H1 (cell line): ENCODE results near the gene HAUS2. TPM values are rescaled to one million over a fixed set of nuclear protein-coding genes. Genes with fewer than 3 reads are reported as not detected.

Experiments used
- CTCF ChIA-PET: fragments of 300-600 bp; sonication (Branson Sonifier 250); formaldehyde crosslinking; loops from one replicate; lab custom pipeline; 2021; ENCODE audit not compliant: partially characterized antibody; lab: Charles Lee
- POLR2A ChIA-PET: fragments of 300-600 bp; sonication (Branson Sonifier 250); formaldehyde crosslinking; loops from one replicate; lab custom pipeline; 2021; ENCODE audit warnings: inconsistent platforms; ENCODE audit not compliant: partially characterized antibody; lab: Charles Lee
- DNase-seq, 2 experiments: peaks; one replicate each; pipeline versions ENCODE4 v3.0.0 to v3.0.0-alpha.2; 2010 to 2022; ENCODE audit warnings: low spot score in 2 of 2, low read depth in 1 of 2, mixed read lengths in 1 of 2
- FAIRE-seq: peaks from 2 replicates; lab custom pipeline; 2011; peaks lifted over from hg19 to GRCh38; lab: Jason Lieb, UNC
- H2AFZ ChIP-seq: 2 replicates; pipeline ENCODE4 v1.8.1; 2012; ENCODE audit warnings: low read length, inconsistent platforms
- H2AK5ac ChIP-seq: 2 replicates; pipeline ENCODE4 v1.6.1; 2013; ENCODE audit warnings: low read depth, low read length
- H2BK120ac ChIP-seq: replicated peaks from 2 replicates; pipeline ENCODE3; 2013; ENCODE audit warnings: low read depth, low read length, inconsistent platforms
- H2BK12ac ChIP-seq: 2 replicates; pipeline ENCODE4 v1.6.1; 2013; ENCODE audit warnings: low read depth, low read length
- H2BK15ac ChIP-seq: 2 replicates; pipeline ENCODE4 v1.6.1; 2013; ENCODE audit warnings: low read length
- H2BK20ac ChIP-seq: 2 replicates; pipeline ENCODE4 v1.6.1; 2013; ENCODE audit warnings: low read length
- H2BK5ac ChIP-seq: 2 replicates; pipeline ENCODE4 v1.6.1; 2013; ENCODE audit warnings: low read depth, low read length
- H3K14ac ChIP-seq: 2 replicates; pipeline ENCODE4 v1.6.1; 2013; ENCODE audit warnings: inconsistent platforms; ENCODE audit not compliant: insufficient read length
- H3K18ac ChIP-seq: 2 replicates; pipeline ENCODE4 v1.6.1; 2013; ENCODE audit warnings: low read length; ENCODE audit errors: extremely low read depth
- H3K23ac ChIP-seq: 2 replicates; pipeline ENCODE4 v1.6.1; 2013; ENCODE audit warnings: inconsistent platforms; ENCODE audit not compliant: insufficient read length
- H3K23me2 ChIP-seq: 2 replicates; pipeline ENCODE4 v1.6.1; 2013; ENCODE audit warnings: low read depth, low read length
- H3K27ac ChIP-seq: 2 replicates; pipeline ENCODE4 v1.6.1; 2011; ENCODE audit warnings: low read depth, low read length, inconsistent platforms
- H3K27me3 ChIP-seq, 4 experiments: replicated peaks in 1 of 4; 1 replicate in 1 of 4; 2 replicates in 3 of 4; pipeline versions ENCODE4 v1.6.1 to v1.8.1; 2011 to 2013; ENCODE audit warnings: low read length in 3 of 4, mild to moderate bottlenecking in 3 of 4, inconsistent platforms in 2 of 4, mixed read lengths in 2 of 4, moderate library complexity in 1 of 4; ENCODE audit not compliant: control insufficient read depth in 3 of 4, insufficient read depth in 3 of 4; ENCODE audit errors: extremely low read depth in 1 of 4
- H3K36me3 ChIP-seq, 4 experiments: 2 replicates each; pipeline versions ENCODE4 v1.6.1 to v1.8.1; 2011 to 2013; ENCODE audit warnings: mild to moderate bottlenecking in 4 of 4, low read length in 3 of 4, moderate library complexity in 2 of 4, control low read depth in 1 of 4, inconsistent platforms in 1 of 4; ENCODE audit not compliant: insufficient read depth in 4 of 4, control insufficient read depth in 2 of 4
- H3K4ac ChIP-seq: replicated peaks from 2 replicates; pipeline ENCODE3; 2013; ENCODE audit warnings: low read length, low read depth, mixed read lengths, inconsistent platforms; ENCODE audit not compliant: insufficient read length
- H3K4me1 ChIP-seq, 4 experiments: replicated peaks in 1 of 4; 1 replicate in 1 of 4; 2 replicates in 3 of 4; pipeline versions ENCODE4 v1.6.1 to v1.8.1; 2011 to 2013; ENCODE audit warnings: low read length in 3 of 4, inconsistent platforms in 2 of 4, mixed read lengths in 1 of 4; ENCODE audit not compliant: insufficient read depth in 4 of 4, control insufficient read depth in 3 of 4
- H3K4me2 ChIP-seq, 2 experiments: 2 replicates each; pipeline versions ENCODE4 v1.6.1 to v1.8.1; 2011 to 2013; ENCODE audit warnings: low read depth in 2 of 2, low read length in 2 of 2, control low read depth in 1 of 2, inconsistent platforms in 1 of 2, mild to moderate bottlenecking in 1 of 2; ENCODE audit not compliant: insufficient read depth in 1 of 2
- H3K4me3 ChIP-seq, 4 experiments: fragments of 200-600, 300-600 bp in 1 of 4; sonication (generic), shearing (Covaris generic), sonication (Bioruptor Twin) in 1 of 4; 2 replicates each; pipeline versions ENCODE4 v1.5.1 to v1.8.1; 2011 to 2016; ENCODE audit warnings: low read length in 4 of 4, low read depth in 3 of 4, control low read depth in 2 of 4, inconsistent platforms in 2 of 4, mild to moderate bottlenecking in 2 of 4, mixed read lengths in 1 of 4, moderate library complexity in 1 of 4; ENCODE audit not compliant: insufficient read depth in 2 of 4; ENCODE audit errors: extremely low read depth in 1 of 4
- H3K56ac ChIP-seq: replicated peaks from 2 replicates; pipeline ENCODE3; 2013; ENCODE audit warnings: low read depth, mild to moderate bottlenecking, mixed read lengths, low read length, inconsistent platforms; ENCODE audit not compliant: insufficient read length
- H3K79me1 ChIP-seq: 2 replicates; pipeline ENCODE4 v1.6.1; 2013; ENCODE audit warnings: low read depth, low read length, control low read depth
- H3K79me2 ChIP-seq, 2 experiments: 2 replicates each; pipeline versions ENCODE4 v1.6.1 to v1.8.1; 2012 to 2013; ENCODE audit warnings: low read length in 2 of 2, mild to moderate bottlenecking in 2 of 2, inconsistent platforms in 1 of 2; ENCODE audit not compliant: insufficient read depth in 2 of 2, control insufficient read depth in 1 of 2
- H3K9ac ChIP-seq, 4 experiments: replicated peaks in 1 of 4; 1 replicate in 1 of 4; 2 replicates in 3 of 4; pipeline versions ENCODE4 v1.6.1 to v1.8.1; 2011 to 2013; ENCODE audit warnings: low read depth in 3 of 4, low read length in 3 of 4, control low read depth in 2 of 4, mild to moderate bottlenecking in 2 of 4, moderate library complexity in 2 of 4, inconsistent platforms in 1 of 4; ENCODE audit errors: extremely low read depth in 1 of 4
- H3K9me3 ChIP-seq, 2 experiments: 2 replicates each; pipeline versions ENCODE4 v1.6.1 to v1.8.1; 2012 to 2013; ENCODE audit warnings: mild to moderate bottlenecking in 2 of 2, moderate library complexity in 2 of 2, control low read depth in 1 of 2, inconsistent platforms in 1 of 2, low read depth in 1 of 2, low read length in 1 of 2, mixed read lengths in 1 of 2; ENCODE audit not compliant: insufficient read depth in 2 of 2
- H4K20me1 ChIP-seq, 2 experiments: replicated peaks in 1 of 2; 2 replicates each; pipeline versions ENCODE3 to v1.8.1; 2011 to 2013; ENCODE audit warnings: inconsistent platforms in 2 of 2, low read length in 2 of 2, mild to moderate bottlenecking in 1 of 2; ENCODE audit not compliant: insufficient read depth in 2 of 2, control insufficient read depth in 1 of 2
- H4K5ac ChIP-seq: 2 replicates; pipeline ENCODE4 v1.6.1; 2013; ENCODE audit warnings: low read length, low read depth, mixed read lengths, inconsistent platforms; ENCODE audit not compliant: insufficient read length
- H4K8ac ChIP-seq: 2 replicates; pipeline ENCODE4 v1.8.0; 2013; ENCODE audit warnings: mild to moderate bottlenecking, moderate library complexity, low read length, inconsistent platforms; ENCODE audit not compliant: insufficient read depth; ENCODE audit errors: extremely low read depth
- H4K91ac ChIP-seq: replicated peaks from 2 replicates; pipeline ENCODE3; 2013; ENCODE audit warnings: low read length, mixed read lengths, inconsistent platforms; ENCODE audit not compliant: insufficient read length
- ATF3 ChIP-seq: IDR thresholded peaks from 2 replicates; pipeline ENCODE4 v1.6.1; 2011; ENCODE audit warnings: low read depth, mild to moderate bottlenecking, low read length; ENCODE audit not compliant: insufficient read depth
- BACH1 ChIP-seq: IDR thresholded peaks from 2 replicates; pipeline ENCODE4 v1.6.1; 2012; ENCODE audit warnings: low read length, improper control_type of control experiment
- CBX8 ChIP-seq: fragments of 300-800, 300-1000 bp; sonication (generic); IDR thresholded peaks from 2 replicates; pipeline ENCODE4 v1.7.1; 2016; ENCODE audit warnings: low read depth, low read length, borderline replicate concordance
- CHD1 ChIP-seq: IDR thresholded peaks from 2 replicates; pipeline ENCODE4 v1.6.1; 2012; ENCODE audit warnings: low read depth, low read length, improper control_type of control experiment
- CREB1 ChIP-seq: IDR thresholded peaks from 2 replicates; pipeline ENCODE4 v1.6.1; 2012; ENCODE audit warnings: inconsistent platforms
- KDM4A ChIP-seq: IDR thresholded peaks from one replicate; pipeline ENCODE4 v1.7.1; 2012; ENCODE audit warnings: low read depth, mild to moderate bottlenecking, moderate library complexity, low read length, inconsistent platforms; ENCODE audit not compliant: severe bottlenecking
- RAD21 ChIP-seq, 2 experiments: IDR thresholded peaks in 1 of 2; conservative IDR thresholded peaks in 1 of 2; 2 replicates each; pipeline ENCODE4 v1.6.1; 2011; ENCODE audit warnings: low read depth in 2 of 2, low read length in 2 of 2, improper control_type of control experiment in 1 of 2, inconsistent platforms in 1 of 2, mild to moderate bottlenecking in 1 of 2, moderate library complexity in 1 of 2
- SP4 ChIP-seq: IDR thresholded peaks from 2 replicates; pipeline ENCODE4 v1.6.1; 2012; ENCODE audit warnings: low read length, inconsistent platforms
- SUZ12 ChIP-seq: fragments of 200-600 bp; sonication (generic); IDR thresholded peaks from 2 replicates; pipeline ENCODE4 v1.6.1; 2012; ENCODE audit warnings: mild to moderate bottlenecking, inconsistent platforms, low read length, moderate library complexity, mixed read lengths
- TAF1 ChIP-seq: IDR thresholded peaks from 2 replicates; pipeline ENCODE4 v1.6.1; 2011; ENCODE audit warnings: mild to moderate bottlenecking, low read depth, low read length
- WGBS, 2 experiments: shearing (Covaris generic) in 1 of 2; methylation state at CpG; one replicate each; pipeline versions ENCODE4 v1.1.6 to v1.1.7; 2013 to 2015; ENCODE audit warnings: low lambda C conversion rate in 2 of 2, mixed read lengths in 2 of 2, inconsistent platforms in 1 of 2, low coverage in 1 of 2, missing lambda C conversion rate in 1 of 2; ENCODE audit not compliant: insufficient replicate concordance in 2 of 2, insufficient coverage in 1 of 2, insufficient read length in 1 of 2; ENCODE audit errors: extremely low coverage in 1 of 2, missing lambda C conversion rate in 1 of 2; 5-methylcytosine and 5-hydroxymethylcytosine counted together
- polyA plus RNA-seq, 7 experiments: library from polyadenylated mRNA; depleted of rRNA in 3 of 7; stranded (reverse) in 5 of 7; unstranded in 2 of 7; fragments of >200 nt in 5 of 7; fragments of 200-250 nt in 2 of 7; gene quantifications; 1 replicate in 5 of 7; 2 replicates in 1 of 7; 4 replicates in 1 of 7; pipeline versions ENCODE4 v1.2.1 to v1.2.3, GENCODE V29; 2011 to 2013; ENCODE audit warnings: missing spikeins in 2 of 7, mixed read lengths in 2 of 7
- total RNA-seq: library from RNA; stranded (reverse); fragmentation: NEBNext Ultra II Directional; extraction: Animal tissue kit (Norgen Biotek cat#: 25700); gene quantifications from 2 replicates; pipeline ENCODE4 v1.2.1, GENCODE V29; 2021

The HAUS2 gene
- total and polyA plus RNA-seq, 2 of the 8 experiments (the other 6 are each of a cell fraction or from before 2014, with no cell fraction given): 12.1 to 33.5 TPM

GRCh38 chr15:42575188-42576039, 26.8 kb downstream of the HAUS2 start, which contains the start of gene STARD9:
TSS of gene STARD9 (plus strand) at chr15:42575606. CDS start at chr15:42575716, 110 bp downstream.
- FAIRE-seq: no peak
- no peaks in the 10 kb centered on the region for H3K36me3 ChIP-seq
- TF ChIP-seq BACH1: no peak
- TF ChIP-seq CREB1: peak; percentile 55; the same call in 1 of the 2 replicates
- no peak for TF ChIP-seq ATF3
- TF ChIP-seq RAD21 (IDR thresholded peaks at IDR 0.05 in 1 of 2, conservative IDR thresholded peaks at IDR 0.05 in 1 of 2; ENCODE audit: low read depth in 2 of 2, low read length in 2 of 2): no peak
- no peak for TF ChIP-seq CBX8
- TF ChIP-seq TAF1: peak; percentile 22; the same call in 1 of the 2 replicates
- peak; percentile 98 for TF ChIP-seq KDM4A
- TF ChIP-seq SUZ12: no peak
- no peak for TF ChIP-seq CHD1
- TF ChIP-seq SP4: peak; percentile 89; the same call in 1 of the 2 replicates

More at GRCh38 chr15:42575188-42576039, 26.8 kb downstream of the HAUS2 start, which contains the start of gene STARD9:
- Histone ChIP-seq H3K4me3 (peak within 1 kb of the TSS; percentile 67 to 80 (median 72)), H3K23me2 (peaks cover 14% of the 10 kb centered on the region; the same call in 1 of the 2 replicates), H3K4me1 (no peaks in the 10 kb centered on the region; a peak in 1 of 7 replicates), H4K20me1 (no peaks in the 10 kb centered on the region), H2BK5ac (no peak within 1 kb of the TSS), H3K4me2 (peak within 1 kb of the TSS; percentile 83 to 95), H2BK12ac (peak within 1 kb of the TSS; percentile 68; the same call in 1 of the 2 replicates), H3K9me3 (no peaks in the 10 kb centered on the region), H2BK15ac (0 out of 2 replicates have a peak within 1 kb of the TSS, but pooled peaks have one; percentile 11), H3K27ac (no peak within 1 kb of the TSS), H3K4ac (peak within 1 kb of the TSS; percentile 38), H3K18ac (peak within 1 kb of the TSS; percentile 71), H3K27me3 (peaks cover 1 to 11% (median 9%) of the 10 kb centered on the region in 4 experiments), H2BK20ac (no peak within 1 kb of the TSS), H3K79me2 (no peaks in the 10 kb centered on the region), H3K56ac (no peak within 1 kb of the TSS), H4K91ac (no peak within 1 kb of the TSS), H2AK5ac (0 out of 2 replicates have a peak within 1 kb of the TSS, but pooled peaks have one; percentile 53), H2AFZ (peak within 1 kb of the TSS; percentile 91), H2BK120ac (no peak within 1 kb of the TSS), H4K5ac (peak within 1 kb of the TSS; percentile 66), H3K14ac (no peak within 1 kb of the TSS), H4K8ac (peak within 1 kb of the TSS; percentile 75; the same call in 1 of the 2 replicates), H3K9ac (peak within 1 kb of the TSS; percentile 56 to 76 (median 62)), H3K23ac (no peak within 1 kb of the TSS), H3K79me1 (0 out of 2 replicates have a peak, but pooled peaks cover 4% of the 10 kb centered on the region)
- CTCF ChIA-PET: interaction anchor here (0.7 to 2.4 kb wide), 5 partner anchors 16 to 617 kb away, joined by 3 to 6 read pairs (median 3); no protein-coding TSS in a partner anchor
- DNase-seq: peak; percentile 97
- POLR2A ChIA-PET: interaction anchor here (0.6 to 2.2 kb wide), 8 partner anchors 8 to 244 kb away, joined by 3 to 9 read pairs (median 3); partner anchors contain the start of genes HAUS2 and LRRC57
- 2% methylated on average over 72 of the region's 95 CpGs; no CpG with 5 or more reads in 1 of the 2 experiments for WGBS, 2 experiments
